SIG-M5 (cell line): Measurements from ENCODE around the gene C1R.
"Not testable (repeated sequence)": the region's sequence is repeated elsewhere in the genome, so short reads cannot be mapped to it uniquely, and the experiment has no call there.

Experiments used
- DNase-seq: peaks from one replicate; lab custom pipeline; 2025; lab: John Stamatoyannopoulos, UW

Gene C1R

DNA sequence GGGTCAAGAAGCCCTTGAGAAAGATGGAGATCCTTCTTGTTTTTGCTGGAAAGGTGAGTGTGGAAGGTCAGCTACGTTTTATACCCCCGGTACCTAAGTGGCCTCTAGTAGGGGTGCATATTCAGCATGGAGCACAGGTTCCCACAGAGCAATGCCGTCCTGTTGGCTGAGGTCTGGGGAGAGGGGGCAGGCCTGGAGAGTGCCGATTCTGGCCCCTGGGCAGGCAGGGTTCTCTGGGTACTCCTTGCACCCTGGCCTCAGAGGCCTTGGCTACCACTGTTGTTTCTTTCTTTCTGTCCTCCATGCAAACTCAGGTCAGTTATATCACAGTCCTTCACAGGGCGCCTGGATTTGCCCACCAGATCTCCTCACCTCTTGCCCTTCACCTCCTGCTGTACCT is 27.9 kb upstream of the C1R start:
- no peak for DNase-seq

DNA sequence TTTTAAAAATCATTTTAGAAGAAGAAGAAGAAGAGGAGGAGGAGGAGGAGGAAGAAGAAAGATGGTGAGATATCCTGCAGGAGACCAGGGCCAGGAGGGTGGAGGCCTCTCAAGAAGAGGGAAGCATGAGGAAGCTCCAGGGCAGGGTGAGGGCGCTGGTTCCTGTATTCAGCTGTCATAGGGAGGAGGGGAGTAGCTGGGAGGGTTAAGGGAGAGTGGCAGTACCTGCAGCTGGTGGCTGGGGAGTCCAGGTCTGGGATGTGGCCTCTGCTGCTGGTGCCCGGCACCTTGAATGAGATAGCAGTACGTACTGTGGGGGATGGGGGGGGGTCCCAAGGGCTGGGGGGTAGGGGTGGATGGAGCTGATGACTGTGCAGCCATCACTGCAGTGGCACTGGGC is 26.6 kb upstream of the C1R start:
- no peak for DNase-seq

DNA sequence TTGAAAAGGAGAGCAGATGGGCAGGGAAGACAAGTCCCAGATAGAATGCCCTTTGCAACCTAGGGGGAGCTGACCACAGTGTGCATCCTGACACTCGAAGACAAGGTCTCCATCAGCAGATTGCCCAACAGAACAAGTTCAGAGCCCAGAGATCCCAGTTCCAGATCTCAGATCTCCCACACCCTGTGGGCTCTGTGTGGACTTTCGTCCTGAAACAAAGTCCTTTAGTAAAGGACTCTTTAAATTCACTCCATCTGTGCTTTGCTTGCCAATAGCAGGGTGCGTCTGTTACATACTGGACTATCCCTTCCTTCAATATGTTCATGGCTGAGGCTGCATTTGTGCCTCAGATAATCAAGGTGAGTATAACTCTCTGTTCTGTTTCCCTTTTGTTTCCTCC is 25.4 kb upstream of the C1R start:
- no peak for DNase-seq

- no peak for DNase-seq
Measured at GRCh38 chr12:7116916-7117315, 24.7 kb upstream of the C1R start.

GRCh38 chr12:7116196-7116595 is 24.0 kb upstream of the C1R start:
- DNase-seq, result no peak

GRCh38 chr12:7114851-7115250 is 22.6 kb upstream of the C1R start:
- no peak for DNase-seq

DNA sequence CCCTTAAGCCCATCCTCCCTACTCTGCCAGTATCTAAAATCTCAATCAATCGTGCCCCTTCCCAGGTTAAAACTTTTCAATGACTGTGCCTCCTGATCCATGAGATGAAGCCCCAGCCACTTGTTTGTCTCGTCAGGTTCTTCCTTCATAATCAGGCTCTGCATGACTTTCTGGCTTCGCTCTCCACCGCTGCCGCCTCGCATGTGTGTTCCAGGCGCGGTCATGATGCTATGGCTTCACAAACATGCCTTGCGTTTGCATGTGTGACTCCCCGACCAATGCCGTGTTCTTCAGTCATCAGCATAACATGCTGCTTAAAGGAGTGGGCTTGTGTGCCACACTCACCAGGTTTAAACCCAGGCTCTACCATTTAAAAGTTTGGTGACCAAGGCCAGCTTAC is 21.8 kb upstream of the C1R start:
- no peak for DNase-seq

DNA sequence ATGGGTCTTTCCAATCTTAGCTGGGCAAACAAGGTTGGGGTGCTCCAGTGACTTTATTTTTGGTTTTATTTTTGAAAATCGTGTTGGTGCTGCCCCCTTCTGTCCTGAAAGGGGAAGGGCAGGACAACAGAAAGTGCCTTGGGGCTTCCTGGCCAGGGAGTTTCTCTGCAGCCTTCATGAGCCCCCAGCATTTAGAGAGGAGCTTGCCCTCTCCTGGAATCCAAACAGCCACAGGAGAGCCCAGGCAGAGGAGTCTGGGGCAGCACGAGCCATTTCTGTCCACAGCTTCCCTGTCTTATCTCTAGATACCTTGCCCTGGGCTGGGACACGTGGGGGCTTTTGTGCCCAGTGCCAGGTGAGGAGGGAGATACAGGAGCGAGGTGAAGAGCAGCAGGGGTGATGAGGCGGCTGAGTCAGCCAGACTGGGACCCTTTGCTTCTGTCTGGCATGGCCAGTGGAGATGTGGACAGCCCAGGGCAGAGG is 21.2 kb upstream of the C1R start:
- DNase-seq, result no peak

DNA sequence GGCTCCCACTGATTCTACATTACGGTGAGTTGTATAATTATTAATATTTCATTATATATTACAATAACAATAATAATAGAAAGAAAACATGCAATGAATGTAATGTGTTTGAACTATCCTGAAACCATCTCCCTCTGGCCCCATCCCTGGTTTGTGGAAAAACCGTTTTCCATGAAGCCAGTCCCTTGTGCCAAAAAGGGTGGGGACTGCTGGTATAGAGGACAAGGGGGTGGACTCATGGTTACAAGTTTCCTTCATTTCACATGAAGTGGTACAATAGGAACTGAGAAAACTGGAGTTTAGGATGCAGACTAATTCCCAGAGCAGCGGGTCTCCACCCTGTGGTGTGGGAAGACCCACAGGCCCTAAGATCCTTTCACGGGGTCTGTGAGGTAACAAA is 19.8 kb upstream of the C1R start:
- DNase-seq, result no peak

GRCh38 chr12:7110661-7111060 is 18.4 kb upstream of the C1R start:
- DNase-seq, result no peak

DNA sequence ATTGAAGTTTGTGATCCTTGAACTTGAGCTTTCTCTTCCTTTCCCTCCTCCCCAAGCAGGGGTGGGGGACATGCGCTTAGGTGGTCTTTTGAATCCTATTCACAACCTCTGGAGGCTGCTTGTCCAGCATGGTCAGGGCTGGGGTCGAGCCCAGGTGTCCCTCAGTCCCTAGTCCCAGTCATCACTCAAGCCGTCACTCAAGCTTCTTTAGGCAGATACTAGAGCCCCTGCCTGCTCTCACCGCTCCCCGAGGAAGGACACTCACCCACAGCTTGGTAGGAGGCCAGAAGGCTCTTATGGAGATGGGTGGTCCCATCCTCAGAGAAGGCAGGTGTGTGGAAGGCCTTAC is 17.3 kb upstream of the C1R start:
- DNase-seq, result no peak

- peak; percentile 13 for DNase-seq
Measured at GRCh38 chr12:7108796-7109571, 16.7 kb upstream of the C1R start, which contains the start of gene C1RL. TSS of gene C1RL (minus strand) at chr12:7109214. CDS start at chr12:7109180, 34 bp downstream.

- no peak for DNase-seq
Measured at GRCh38 chr12:7108003-7108795, 16.0 kb upstream of the C1R start.

- no peak for DNase-seq
Measured at GRCh38 chr12:7107636-7108002, 15.4 kb upstream of the C1R start.

GRCh38 chr12:7107181-7107580 is 14.9 kb upstream of the C1R start:
- DNase-seq, result not testable (repeated sequence)

GRCh38 chr12:7106082-7106481 is 13.8 kb upstream of the C1R start:
- no peak for DNase-seq

DNA sequence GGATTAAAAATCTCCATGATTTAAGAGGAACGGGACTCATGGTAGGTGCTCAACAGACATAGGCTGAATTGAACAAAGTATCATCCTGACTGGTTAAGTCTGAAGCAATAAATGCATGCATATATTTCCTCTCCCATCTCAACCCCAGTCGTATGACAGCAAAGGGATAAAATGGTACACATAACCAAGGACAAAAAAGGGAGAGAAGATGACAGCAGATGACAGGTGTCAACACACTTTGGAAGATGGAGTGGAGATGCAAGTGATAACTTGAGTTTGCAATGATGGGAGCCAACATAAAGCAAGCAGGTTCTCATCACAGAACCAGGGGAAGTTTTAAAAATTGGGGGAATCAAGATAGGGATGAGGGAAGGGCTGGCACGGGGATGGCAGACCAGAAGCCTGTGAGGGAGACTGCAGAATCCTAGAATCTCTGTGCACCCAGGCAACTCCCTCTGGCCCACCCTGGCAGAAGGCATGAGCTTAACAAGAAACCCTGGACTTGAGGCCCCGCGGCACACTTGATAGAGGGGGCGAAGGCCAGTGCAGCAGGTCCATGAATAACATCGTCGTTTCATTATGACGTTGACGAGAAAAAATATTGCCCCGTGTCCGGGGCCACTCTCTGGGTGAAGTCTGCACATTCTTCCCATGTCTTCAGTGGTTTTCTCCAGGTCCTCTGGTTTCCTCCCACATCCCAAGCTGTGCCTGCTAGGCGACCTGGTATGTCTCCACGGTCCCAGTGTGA is 11.8 kb upstream of the C1R start:
- no peak for DNase-seq

GRCh38 chr12:7102582-7102981 is 10.3 kb upstream of the C1R start:
- DNase-seq, result no peak

GRCh38 chr12:7101694-7102131 is 9.5 kb upstream of the C1R start:
- DNase-seq, result no peak

DNA sequence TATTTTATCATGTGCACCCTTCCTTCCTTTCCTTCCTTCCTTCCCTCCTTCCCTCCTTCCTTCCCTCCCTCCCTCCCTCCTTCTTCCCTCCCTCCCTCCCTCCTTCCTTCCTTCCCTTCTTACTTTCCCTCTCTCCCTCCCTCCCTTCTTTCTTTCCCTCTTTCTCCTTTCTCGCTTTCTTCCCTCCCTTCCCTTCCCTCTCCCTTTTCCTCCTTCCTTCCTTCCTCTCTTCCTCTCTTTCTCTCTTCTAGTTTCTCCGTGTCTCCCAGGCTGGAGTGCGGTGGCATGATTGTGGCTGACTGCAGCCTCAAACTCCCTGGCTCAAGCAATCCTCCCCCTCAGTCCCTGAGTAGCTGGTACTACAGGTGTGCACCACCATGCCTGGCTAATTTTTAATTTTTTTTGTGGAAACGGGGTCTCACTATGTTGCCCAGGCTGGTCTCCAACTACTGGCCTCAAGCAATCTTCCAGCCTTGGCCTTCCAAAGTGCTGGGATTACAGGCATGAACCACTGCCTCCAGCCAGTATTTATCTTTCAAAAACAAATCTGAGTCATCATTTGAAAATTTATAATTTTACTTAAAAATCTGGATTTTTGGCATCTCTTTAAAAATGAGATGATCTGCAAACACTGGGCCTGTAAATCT is 8.9 kb upstream of the C1R start:
- no peak for DNase-seq

DNA sequence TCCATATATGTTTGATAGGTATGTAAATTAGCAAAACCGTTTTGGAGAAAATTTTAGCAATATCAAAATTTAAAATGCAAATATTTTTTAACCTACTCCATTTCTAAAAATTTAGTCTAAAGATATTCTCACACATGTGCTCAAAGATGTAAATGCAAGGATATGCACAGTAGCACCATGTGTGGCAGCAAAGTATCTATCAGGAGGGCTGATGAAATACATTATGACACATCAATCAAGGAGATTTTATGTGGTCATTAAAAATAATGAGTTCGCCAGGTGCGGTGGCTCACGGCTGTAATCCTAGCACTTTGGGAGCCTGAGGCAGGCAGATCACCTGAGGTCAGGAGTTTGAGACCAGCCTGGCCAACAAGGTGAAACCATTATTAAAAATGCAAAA is 8.0 kb upstream of the C1R start:
- DNase-seq, result no peak

DNA sequence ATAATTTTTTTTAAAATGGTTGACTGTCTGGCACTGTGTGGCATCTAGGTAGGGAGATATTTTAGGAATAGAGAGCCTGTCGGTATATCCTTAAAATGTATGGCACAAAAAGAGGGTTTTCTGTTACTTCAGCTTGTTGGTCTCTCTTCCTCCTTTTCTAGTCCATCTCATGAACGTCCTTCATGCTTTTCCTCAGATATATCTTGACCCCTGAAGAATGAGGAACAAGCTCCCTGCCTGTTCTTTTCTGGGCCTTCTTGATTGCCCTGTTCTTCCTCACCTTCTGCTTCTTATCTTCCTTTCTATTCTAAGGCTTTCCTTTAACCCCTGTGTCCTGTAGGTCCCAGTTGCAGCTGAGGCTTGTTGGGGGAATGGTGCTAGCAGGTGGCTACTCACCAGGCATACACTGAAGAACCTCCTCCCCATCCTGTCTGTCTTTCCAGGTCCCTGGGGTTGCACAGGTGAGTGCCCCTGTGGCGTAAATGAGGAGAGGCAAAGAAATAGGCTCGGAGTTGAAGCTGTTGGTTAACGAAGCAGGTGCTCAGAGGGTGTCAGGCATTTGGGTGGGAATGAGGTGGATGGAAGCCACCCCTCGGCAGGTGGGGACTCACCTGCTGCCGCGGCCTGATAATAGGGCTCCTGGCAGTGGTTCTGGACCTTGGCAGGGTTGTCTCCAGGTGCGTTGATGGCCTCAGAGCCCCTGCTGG is 7.2 kb upstream of the C1R start:
- DNase-seq, result no peak
